HG03521 (cell line): ENCODE measurements around the gene DMC1.

Experiments
- ATAC-seq: cut with Tn5 transposase; IDR thresholded peaks from one replicate; pipeline ENCODE4 v1.9.1; 2021; ENCODE audit warnings: mild to moderate bottlenecking, moderate library complexity; ENCODE audit not compliant: unreplicated experiment

The DMC1 gene

DNA sequence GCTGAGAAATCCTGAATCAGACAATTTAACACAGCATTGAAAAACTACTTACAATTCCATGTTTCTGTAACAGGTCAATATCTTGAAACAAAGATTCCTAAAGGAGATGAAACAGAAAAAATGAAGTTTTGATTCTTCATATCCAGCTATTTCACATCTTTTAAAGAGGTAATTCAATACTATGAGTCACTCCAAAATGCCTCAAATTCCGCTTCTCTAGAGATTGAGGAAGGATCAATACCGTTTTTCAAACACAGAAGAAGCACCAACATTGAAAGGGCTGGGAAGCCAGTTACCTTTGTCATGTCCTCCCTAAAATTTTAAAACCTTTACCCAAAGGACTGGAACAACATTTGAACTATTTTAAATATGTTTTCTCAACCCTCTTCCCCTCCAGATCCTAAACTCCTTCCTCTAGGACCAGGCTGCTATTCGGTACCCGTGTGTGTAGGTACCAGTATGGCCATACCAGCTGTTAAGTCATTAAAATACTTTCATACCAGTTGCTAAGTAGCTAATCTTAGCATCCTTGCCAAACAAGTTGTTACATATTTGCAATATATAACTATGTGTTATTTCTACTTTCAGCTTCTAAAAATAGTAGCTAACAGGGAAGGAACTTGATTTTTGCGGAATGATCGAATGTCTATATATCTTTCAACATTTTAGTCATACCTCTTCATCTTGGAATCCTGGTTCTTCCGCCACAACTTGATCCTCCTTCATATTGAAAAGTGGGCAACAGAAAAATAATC is 2.3 kb downstream of the DMC1 start:
- ATAC-seq = no peak

DNA sequence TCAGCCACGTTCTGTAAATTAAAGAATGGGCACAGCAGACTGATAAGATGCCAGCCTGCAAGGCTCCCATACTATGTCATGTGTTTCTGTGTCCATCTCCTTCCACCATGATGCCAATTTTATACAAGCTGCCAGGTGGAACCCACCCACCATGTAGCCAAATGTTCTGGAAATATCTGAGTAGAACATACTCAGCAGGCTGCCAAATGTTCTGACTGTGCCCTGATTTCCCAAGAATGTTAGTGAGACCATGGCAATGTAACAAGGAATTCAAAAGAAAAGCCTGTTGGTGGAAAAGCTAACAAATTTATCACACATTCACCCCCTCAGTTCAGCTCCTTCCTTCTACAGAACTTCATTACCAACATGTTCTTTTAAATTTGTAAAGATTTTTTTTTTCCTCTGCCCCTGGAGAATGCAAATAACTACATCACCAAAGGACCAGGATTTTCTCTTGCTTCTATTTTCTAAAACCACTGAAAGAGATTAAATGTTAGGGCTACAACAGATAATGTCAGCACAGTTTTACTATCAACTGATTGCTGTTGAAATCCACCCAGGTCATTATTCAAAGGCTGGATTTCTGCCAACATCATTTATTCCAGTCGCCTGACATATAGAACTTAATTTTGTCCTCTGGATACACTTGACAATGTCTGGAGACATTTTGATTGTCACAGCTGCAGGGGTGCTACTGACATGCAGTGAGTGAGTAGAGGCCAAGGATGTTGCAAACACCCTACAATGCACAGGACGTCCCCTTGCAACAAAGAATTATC is 3.1 kb downstream of the DMC1 start:
- ATAC-seq = no peak

DNA sequence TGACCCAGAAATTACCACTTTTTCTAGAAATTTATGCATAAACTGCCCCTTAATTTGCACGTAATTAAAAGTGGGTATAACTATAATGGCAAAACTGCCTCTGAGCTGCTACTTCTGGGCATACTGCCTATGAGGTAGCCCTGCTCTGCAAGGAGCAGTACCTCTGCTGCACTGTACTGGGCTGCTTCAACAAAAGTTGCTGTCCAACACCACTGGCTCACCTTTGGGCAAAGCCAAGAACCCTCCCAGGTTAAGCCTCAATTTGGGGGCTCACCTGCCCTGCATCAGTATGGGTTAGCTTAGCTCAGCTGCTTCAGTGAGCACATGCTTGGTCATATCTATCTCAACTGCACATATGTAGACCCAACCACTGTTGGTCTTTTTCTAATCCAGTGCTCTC is 4.5 kb downstream of the DMC1 start:
- ATAC-seq = no peak

DNA sequence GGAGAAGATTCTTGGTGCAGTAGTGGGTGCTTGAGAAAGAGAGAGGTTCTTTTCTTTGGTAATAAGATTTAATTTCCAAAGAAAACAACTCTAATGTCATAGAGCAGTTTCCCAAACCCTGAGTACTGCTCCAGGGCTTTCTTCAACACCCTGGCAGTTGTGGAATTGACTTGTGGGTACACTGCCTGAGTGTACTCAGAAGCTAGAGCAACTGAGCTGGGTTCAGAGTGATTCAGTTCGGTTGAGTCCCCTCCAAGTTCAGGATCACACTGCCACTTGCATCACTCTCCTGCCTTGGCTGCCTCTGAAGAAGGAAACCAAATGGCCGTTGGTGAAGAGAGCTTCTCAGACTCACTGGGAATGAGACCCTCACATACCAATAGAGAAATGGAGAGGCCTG is 5.3 kb downstream of the DMC1 start:
- ATAC-seq = no peak

DNA sequence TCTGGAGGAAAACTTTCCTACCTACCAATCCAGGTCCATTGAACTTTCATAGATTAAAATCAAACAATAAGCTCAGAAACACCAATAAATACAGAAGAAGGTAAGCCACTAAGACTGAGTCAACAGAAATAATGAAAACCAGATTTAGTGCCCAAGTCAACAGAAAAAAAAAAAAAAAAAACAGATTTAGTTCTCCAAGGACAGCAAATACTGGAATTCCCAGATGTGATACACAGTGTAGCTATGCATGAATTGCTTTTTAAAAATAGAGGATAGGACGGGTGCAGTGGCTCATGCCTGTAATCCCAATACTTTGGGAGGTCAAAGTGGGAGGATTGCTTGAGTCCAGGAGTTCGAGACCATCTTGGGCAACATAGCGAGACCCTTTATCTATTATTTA is 15.7 kb downstream of the DMC1 start:
- no peak for ATAC-seq

DNA sequence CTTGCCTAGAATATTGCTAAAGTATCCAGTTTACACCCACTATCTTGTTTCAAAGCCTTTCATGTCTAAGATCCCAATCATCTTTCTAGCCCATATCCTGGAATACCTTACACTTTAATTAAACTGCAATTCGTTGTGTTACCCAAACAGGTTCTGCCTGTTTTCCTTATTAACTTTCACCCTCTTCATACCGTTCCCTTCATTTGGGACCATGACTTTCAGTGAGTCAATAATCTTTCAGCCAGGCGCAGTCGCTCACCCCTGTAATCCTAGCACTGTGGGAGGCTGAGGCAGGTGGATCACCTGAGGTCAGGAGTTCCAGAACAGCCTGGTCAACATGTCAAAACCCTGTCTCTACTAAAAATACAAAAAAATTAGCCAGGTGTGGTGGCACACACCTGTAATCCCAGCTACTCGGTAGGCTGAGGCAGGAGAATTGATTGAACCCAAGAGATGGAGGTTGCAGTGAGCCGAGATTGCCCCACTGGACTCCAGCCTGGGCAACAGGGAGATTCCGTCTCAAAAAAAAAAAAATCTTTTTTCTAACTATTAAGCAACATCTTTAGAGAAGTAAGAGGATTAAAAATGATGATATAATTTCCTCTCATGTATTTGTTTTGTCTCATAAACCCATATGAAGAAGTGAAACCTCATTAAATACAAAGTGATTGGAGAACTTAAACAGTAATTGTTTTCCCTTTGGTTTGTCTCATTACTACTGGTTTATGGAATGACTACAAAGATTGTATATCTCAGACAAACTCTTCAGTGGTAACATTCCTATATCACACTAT is 20.7 kb downstream of the DMC1 start:
- no peak for ATAC-seq

DNA sequence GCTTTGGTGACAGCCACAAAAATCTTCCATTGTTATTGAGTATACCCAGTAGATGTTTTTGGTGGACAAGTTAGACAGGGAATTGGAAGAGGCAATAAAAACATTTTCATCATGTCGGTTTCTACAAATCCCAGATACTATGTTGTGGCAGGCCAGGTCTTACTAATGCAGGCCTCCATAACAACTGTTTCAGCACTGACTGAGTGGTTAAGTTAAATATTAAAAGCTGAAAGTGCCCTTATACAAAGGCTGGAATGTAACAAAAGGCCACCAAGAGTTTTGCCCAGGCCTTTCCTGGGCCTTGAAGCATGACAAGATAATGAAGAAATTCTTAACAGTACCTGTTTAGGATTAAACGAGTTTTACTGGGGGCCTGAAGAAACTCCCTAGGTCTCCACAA is 29.3 kb downstream of the DMC1 start:
- no peak for ATAC-seq

DNA sequence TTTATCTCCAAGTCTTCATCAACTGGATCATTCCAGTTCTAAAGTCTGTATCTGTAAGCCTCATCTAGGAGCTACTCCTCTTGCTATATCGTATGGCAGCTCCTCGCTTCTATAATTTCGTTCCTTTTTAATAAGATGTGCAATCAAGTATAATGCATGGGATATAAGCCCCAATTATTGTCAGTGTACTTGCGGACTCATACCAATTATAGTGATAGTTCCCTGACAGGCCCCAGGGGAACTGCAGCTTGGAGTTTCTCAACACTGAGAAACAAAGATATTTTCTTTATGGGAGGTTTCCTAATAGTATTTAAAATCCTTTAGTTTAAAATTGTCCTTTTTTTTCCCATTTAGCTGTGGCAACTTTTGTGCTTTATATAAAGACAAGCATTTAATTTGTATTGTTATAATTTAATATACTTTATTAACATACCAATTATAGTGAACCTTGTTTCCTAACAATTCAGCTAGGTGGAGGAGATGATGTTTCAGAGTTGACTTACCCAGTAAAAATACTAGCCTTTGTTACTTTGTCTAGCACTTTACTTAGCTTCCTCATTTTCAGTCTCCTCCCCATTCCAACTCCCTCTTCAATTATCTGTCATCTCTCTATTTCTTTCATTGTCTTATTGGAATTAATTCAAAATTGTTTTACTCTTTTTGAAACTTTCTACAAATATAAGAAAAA is 38.6 kb downstream of the DMC1 start:
- ATAC-seq = no peak

DNA sequence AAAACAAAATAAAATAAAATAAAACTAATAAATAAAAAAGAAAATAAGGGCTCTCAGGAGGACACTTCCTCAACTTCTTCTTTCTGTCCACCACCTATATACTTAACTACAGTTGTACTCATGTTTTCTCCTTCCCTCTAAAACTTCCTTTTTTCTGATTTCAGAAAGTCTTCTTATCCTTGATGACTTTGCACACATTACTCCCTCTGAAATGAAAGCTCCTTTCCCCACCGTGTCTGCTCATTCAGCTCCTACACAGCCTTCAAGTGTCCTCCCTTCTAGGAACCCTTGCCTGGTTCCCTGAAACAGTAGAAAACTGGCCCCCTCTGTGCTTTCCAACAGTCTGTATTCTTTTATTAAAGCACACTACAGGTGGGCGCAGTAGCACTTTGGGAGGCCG is 45.6 kb downstream of the DMC1 start:
- ATAC-seq = no peak

DNA sequence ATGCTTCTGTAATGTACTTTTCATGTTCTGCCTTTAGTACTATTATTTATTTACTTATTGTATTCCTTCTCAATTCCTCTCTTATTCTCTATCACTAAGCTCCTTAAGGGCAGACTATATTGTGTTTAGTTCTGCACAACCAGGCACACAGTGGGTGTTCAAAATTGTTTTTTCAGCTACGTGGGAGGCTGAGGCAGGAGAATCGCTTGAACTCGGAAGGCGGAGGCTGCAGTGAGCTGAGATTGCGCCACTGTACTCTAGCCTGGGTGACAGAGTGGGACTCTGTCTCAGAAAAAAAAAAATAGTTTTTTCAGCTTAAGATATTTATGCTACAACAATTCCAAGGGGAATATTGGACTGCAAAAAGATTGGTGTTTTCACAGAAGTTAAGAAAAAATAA is 46.5 kb downstream of the DMC1 start:
- no peak for ATAC-seq

DNA sequence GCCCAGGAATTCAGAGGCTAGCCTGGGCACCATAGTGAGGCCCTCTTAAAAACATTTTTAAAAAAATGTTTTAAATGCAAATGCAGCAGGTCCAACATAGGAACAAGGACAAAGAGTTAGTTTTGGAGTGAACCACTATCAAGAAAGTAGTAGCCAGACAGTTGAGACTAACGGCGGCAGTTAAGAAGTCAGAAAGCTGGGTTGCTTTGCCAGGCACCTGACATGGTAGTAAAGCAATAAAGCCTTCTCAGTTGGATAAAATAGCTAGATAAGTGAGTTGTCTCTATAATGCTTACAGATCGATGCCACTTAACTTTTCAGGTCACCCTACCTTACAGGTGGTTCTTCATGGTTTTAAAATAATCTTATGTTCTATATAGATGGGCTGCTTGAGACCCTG is 47.0 kb downstream of the DMC1 start:
- no peak for ATAC-seq

DNA sequence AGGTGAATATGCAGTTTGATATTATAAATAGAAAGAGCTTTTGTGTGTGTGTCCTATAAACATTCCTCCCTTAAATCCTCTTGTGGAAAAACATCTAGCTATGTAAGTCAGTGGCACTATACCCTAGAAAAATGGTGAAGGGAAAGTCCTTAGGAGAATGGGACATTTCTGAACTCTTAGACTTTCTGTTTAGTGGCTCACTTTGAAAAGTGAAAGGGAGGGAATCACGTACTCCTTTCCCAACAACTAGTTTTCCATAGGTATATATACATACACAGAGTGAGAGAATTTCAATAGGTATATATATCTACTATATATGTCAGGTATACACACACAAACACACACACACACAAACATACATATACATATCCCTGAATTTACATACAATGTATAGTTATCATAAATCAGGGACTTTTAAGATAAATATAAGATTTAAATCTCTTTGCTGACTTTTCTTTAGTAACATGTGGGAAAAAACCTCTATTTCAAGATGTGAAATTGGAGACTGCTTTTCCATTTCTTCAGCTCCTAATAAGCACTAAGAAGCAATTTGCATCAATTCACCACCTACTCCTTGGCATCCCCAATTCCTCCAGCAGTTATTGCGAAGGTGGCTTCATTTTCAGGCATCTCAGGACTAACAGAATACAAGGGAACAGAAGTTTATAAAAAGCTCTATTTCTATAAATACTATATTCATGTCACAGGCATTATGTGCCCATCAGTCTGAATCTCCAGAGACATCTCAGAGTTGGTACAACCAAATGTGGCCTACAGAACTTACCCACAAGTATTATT is 50.3 kb downstream of the DMC1 start:
- ATAC-seq = no peak

DNA sequence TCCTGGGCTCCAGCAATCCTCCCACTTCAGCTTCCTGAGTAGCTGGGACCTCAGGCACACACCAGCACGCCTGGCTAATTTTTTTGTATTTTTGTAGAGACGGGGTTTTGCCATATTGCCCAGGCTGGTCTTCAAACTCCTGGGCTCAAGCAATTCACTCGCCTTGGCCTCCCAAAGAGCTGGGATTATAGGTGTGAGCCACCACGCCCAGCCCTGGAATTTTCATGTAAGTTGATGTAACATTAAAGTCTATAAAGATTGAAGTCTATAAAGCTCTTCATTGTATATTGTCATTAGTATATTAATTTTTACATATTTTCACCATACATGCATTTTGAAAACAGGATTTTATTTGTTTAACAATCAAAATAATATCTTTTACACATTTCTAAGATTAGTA is 51.4 kb downstream of the DMC1 start:
- ATAC-seq = no peak

DNA sequence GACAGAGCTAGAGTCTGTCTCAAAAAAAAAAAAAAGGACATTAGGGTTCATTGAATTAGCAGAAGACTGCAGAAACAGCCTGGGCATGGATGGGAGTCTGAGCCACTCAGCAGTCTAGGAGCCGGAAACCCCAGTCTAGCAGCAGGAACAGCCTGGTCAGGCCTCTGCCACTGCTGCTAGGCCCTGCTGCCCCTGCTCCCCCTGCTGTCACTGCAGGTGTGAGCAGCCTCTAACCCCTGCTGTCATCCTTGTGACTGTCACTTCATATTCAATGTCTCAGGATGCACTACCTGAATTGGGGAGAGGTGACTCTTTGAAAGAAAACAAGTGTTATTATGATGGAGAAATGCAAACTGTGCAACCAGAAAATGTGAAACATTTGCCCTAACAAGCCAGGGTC is 56.9 kb downstream of the DMC1 start:
- ATAC-seq = no peak

DNA sequence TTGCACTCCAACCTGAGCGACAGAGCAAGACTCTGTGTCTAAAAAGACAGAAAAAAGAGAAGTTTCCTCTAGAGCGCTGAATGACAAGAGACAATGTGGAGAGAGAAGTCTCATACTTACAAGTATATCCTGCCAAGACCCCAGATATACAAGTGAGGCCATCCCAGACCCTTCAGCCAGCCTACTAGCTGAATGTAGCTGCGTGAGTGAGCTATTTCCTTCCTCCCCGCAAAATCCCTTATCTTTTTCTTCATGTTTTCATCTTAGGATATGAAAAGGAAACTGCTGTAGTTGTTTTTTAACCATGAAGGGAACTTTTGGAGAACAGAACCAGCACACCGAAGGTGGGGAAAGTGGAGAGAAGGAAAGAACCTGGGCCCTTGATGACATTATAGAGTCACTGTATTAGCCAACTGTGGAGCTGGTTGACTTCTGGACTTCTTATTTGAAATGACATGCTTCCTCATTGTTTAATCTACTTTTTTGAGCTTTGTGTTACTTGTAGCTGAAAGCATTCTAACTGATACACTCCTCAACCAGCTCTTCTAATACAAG is 59.5 kb downstream of the DMC1 start:
- no peak for ATAC-seq

DNA sequence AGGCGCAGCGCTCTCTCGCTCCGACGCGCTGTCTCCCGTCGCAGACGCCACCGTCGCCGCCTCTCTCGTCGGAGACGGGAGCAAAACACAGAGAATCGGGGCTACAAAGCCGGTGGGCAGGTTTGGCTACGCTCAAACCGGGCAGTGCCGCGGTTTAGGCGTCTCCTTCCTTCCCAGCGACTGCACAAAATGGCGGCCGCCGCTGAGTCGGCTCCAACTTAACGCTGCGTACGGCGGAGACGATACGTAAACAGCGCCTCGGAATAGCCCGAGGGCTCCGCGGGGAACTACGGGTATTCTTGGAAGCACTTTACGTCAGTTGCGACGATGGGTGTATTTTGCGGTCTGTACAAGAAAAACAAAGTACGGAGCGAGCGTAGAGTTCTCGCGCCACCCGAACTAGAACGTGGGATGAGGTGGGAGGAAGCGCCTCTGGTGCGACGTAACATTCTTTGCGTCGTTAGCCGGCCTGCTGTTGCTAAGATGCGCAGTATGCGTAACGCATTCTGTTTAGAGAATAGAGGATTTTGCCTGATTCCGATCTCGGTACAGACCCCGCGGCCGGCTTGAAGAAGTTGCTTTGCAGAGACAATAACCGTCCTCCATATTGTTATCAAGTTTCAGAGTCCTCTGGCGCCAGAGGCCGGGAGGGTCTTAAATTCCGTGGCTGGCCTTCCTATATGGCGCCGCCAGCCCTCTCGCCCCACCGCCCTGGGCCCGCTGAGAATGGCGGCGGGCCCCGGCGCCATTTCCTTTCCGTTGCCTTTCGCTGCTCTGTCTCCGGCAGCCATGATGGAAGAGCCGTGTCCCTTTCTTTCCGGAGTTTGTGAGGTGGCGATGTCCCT is 63.6 kb downstream of the DMC1 start, which contains the start of gene DDX17:
DDX17 (minus strand) TSS at position 194 of the 845 bp plus-strand sequence.
- ATAC-seq = peak; percentile 85

DNA sequence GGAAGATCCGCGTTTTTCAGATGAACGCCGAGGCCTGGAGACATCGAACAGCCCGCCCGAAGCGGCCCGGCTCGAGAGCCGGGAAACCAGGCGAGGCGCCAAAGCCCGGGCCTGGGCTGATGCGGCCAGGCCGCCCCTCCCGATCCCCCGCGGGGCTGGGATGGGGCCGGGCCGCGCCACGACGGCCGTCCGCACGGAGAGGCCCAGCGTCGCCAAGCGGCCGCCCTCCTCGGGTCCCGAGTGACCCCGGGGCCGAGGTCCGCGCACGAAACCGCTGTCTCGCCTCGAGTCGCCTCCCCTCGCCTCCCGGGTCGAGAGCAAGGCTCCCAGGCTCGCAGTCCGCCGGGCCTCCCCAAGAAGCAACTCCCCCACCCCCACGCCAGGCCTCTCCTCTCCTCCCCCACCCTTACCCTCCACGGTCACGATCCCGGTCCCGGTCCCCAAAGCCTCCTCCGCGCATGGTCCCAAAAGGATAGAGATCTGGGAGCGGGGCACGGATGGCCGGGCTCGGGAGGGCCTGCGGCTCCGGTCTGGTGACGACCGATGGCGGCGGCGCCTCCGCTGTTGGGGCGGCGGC is 64.4 kb downstream of the DMC1 start:
- ATAC-seq = peak; percentile 22

DNA sequence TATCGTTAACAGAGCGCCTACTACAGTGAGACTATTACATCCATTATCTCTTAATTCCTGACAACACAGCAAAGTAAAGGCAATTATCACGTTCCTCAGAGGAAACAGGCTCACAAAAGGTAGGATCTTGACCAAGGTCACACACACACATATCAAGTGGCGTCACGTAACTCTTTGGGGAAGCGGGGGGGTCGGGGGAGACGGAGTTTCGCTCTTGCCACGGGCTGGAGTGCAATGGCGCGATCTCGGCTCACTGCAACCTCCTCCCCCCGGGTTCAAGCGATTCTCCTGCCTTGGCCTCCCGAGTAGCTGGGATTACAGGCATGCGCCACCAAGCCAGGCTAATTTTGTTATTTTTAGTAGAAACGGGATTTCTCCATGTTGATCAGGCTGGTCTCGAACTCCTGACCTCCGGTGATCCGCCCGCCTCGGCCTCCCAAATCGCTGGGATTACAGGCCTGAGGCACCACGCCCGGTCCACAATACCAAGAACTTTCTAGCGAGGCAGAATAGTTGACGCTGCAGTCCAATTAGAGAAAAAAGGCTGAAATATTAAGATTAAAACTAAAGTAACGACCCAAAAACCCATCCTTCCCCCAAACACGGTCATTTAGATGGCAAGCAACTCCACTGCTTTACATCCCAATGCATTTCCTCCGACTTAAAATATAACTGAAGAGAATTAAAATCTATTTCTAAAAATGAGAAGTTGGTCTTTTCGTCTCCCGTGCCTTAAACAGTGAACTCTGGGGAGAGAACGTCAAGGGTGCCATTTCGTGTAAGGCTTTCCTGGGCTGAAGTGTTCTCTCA is 65.0 kb downstream of the DMC1 start:
- ATAC-seq = no peak
